Ovary (tissue), 9 donors: ENCODE measurements around the gene MRPL11. TPM values are rescaled to one million over a fixed set of nuclear protein-coding genes. Genes with fewer than 3 reads are reported as not detected.

Experiments
- DNase-seq, 5 donors: peaks; one replicate each; pipeline ENCODE4 v3.0.0-alpha.2; 2019 to 2020
- H3K27ac ChIP-seq, 2 donors: fragments of 200-600 bp; one replicate each; pipeline versions ENCODE4 v1.5.1 to v1.8.0; 2019 to 2022
- H3K27me3 ChIP-seq: fragments of 200-600 bp; one replicate; pipeline ENCODE4 v1.8.0; 2022
- H3K36me3 ChIP-seq: fragments of 200-600 bp; sonication (generic); one replicate; pipeline ENCODE4 v1.5.1; 2019
- H3K4me1 ChIP-seq: one replicate; pipeline ENCODE4 v1.8.1; 2013; ENCODE audit warnings: mild to moderate bottlenecking, moderate library complexity; ENCODE audit not compliant: insufficient read depth
- H3K4me3 ChIP-seq: fragments of 200-600 bp; sonication (generic); one replicate; pipeline ENCODE4 v1.5.1; 2017
- H3K9me3 ChIP-seq, 2 donors: fragments of 200-600 bp in 1 of 2; sonication (generic) in 1 of 2; one replicate each; pipeline versions ENCODE4 v1.5.1 to v1.8.1; 2013 to 2019; ENCODE audit warnings: mild to moderate bottlenecking in 1 of 2, moderate library complexity in 1 of 2
- EP300 ChIP-seq: sonication (generic); formaldehyde crosslinking; IDR thresholded peaks from one replicate; pipeline ENCODE4 v1.6.1; 2017; ENCODE audit warnings: antibody characterized with exemption
- POLR2A ChIP-seq: fragments of 450-650 bp; IDR thresholded peaks from one replicate; pipeline ENCODE4 v1.6.1; 2017; ENCODE audit warnings: antibody characterized with exemption, mild to moderate bottlenecking, moderate library complexity
- WGBS, 3 donors: extraction: QIAGEN DNeasy Blood & Tissue Kit in 1 of 3; methylation state at CpG; one replicate each; pipeline versions ENCODE4 v1.1.5 to v1.1.7; 2013 to 2017; 5-methylcytosine and 5-hydroxymethylcytosine counted together
- intact Hi-C, 4 donors: fragments of 100-400 bp; cut with DNase I; formaldehyde crosslinking; loops; one replicate each; pipeline versions ENCODE4 v1.11.0 to v1.15.1; 2022 to 2023
- polyA plus RNA-seq, 2 donors: library from polyadenylated mRNA; stranded (reverse); fragments of 200-250 nt in 1 of 2; fragments of 350-450 nt in 1 of 2; fragmentation: Illumina TruSeq in 1 of 2; extraction: RNeasy Lipid Tissue Mini Kit (QIAGEN cat#74804) in 1 of 2; gene quantifications; one replicate each; pipeline ENCODE4 v1.2.3, GENCODE V29; 2013 to 2014
- total RNA-seq, 7 donors: library from RNA; depleted of rRNA in 2 of 7; stranded (reverse); fragments of >200 nt in 2 of 7; fragmentation: NEBNext Ultra II Directional in 3 of 7; extraction: Animal tissue kit (Norgen Biotek cat#: 25700) in 3 of 7; gene quantifications; one replicate each; pipeline versions ENCODE4 v1.1.0 to v1.2.4, GENCODE V29; 2016 to 2023
- TF ChIP-seq, protein P1 (sequence below), 3 donors: fragments of 450-650 bp in 2 of 3; fragments of 200-600 bp in 1 of 3; IDR thresholded peaks; one replicate each; pipeline versions ENCODE4 v1.5.1 to v1.8.0; 2016 to 2022; ENCODE audit warnings: antibody characterized with exemption in 3 of 3, mild to moderate bottlenecking in 1 of 3
- donor health status: DM: no; HTN: no; CAD: no; lungs with moderate emphysema.
- donor health status: DM: no; HTN: no; CAD: no.
- donor health status: Bipolar disorder and iron deficiency.
- donor health status: DM: yes; HTN: yes; CAD: no.
- donor health status: DM: no; HTN: no; CAD: no.
- donor health status: DM: yes; HTN: yes; CAD: no.

MRPL11 gene
- total and polyA plus RNA-seq, 9 donors, result 30.9 to 53.5 (median 41.4) TPM

DNA sequence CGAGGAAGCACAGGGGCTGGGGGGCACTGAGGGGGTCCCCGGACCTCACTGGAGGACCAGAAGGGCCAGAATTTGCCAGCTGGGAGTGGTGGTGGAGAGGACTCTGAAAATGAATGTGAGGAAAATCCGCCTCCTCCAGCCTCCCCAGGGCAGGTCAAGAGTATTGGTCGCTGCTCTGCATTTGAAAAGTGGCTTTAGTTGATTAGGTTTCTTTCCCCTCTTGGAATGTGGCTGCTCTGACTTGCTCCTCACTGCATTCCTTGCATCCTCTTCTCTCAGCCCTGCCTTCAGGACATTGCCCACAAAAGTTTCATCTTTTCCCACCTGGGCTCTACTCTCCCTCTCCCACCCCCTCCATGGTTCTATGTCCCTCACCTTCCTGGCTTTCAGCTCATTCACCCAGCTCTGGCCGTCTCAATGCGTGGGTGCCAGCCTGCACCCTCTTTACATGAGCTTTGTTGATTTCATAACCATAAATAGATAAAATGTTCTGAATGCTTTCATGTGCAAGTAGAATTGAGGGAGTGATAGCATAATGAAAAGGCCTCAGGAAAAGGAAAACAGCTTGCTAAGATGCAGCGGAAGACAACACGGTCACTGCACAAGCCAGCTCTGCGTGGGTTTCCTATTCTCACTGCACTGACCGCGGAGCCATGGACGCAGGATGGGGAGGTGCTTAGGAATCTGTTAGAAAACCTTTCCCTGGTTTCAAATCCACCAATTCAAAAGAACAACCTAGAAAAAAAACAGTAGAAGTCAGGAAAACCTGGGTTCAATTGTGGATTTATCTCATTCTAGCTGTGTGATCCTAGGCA, 24.3 kb downstream of the MRPL11 start:
- intact Hi-C loops, result loop anchor here in 2 of 4 donors (5.0 to 10.0 kb wide), 2 partner anchors 263 to 270 kb away; partner anchors contain the start of gene RBM4B (in 1 of the 2)
- H3K9me3 ChIP-seq, result no peaks in the 10 kb centered on the region
- peaks cover 5% of the 10 kb centered on the region for H3K4me1 ChIP-seq

DNA sequence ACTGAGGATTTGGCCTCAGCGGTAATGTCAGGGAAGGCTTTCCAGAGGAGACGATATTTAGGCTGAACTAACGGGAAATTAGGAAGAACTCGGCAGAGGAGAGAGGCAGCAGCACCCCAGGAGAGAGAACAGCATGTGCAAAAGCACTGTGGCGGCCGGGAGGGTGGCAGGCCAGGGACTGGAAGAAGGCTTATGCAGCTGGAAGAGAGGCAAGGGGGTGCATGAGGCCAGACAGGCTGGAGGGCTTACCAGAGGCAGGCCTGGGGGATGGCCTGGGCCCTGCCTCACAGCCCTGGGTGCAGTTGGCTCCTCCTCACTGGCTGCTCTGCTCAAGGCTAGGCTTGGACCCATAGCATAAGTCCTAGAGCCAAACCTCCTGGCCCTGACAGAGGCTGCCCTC, 25.5 kb downstream of the MRPL11 start:
- no peak for DNase-seq
- TF ChIP-seq POLR2A (no peak), EP300 (no peak)
- TF ChIP-seq, protein P1, sequence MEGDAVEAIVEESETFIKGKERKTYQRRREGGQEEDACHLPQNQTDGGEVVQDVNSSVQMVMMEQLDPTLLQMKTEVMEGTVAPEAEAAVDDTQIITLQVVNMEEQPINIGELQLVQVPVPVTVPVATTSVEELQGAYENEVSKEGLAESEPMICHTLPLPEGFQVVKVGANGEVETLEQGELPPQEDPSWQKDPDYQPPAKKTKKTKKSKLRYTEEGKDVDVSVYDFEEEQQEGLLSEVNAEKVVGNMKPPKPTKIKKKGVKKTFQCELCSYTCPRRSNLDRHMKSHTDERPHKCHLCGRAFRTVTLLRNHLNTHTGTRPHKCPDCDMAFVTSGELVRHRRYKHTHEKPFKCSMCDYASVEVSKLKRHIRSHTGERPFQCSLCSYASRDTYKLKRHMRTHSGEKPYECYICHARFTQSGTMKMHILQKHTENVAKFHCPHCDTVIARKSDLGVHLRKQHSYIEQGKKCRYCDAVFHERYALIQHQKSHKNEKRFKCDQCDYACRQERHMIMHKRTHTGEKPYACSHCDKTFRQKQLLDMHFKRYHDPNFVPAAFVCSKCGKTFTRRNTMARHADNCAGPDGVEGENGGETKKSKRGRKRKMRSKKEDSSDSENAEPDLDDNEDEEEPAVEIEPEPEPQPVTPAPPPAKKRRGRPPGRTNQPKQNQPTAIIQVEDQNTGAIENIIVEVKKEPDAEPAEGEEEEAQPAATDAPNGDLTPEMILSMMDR (IDR thresholded peaks at IDR 0.05), result no peak
- WGBS, 3 donors, result 83 to 91% (median 83%) methylated on average over 6 of the region's 6 CpGs
- Histone ChIP-seq H3K36me3 (no peaks in the 10 kb centered on the region), H3K4me1 (peaks cover 3% of the 10 kb centered on the region), H3K27me3 (no peaks in the 10 kb centered on the region), H3K4me3 (no peak overlapping the region), H3K9me3 (no peaks in the 10 kb centered on the region), H3K27ac (no peak overlapping the region)
- intact Hi-C loops, result loop anchor here in 2 of 4 donors (5.0 to 10.0 kb wide), 2 partner anchors 264 to 272 kb away; partner anchors contain the start of gene RBM4B (in 1 of the 2)

More for the DNA sequence above, 24.3 kb downstream of the MRPL11 start:
- no peak overlapping the region for H3K27ac ChIP-seq
- 61 to 73% (median 68%) methylated on average over 12 of the region's 12 CpGs for WGBS, 3 donors
- no peak overlapping the region for H3K4me3 ChIP-seq
- no peak for DNase-seq
- H3K27me3 ChIP-seq, result no peaks in the 10 kb centered on the region
- H3K36me3 ChIP-seq, result no peaks in the 10 kb centered on the region
- TF ChIP-seq POLR2A, result no peak
- TF ChIP-seq EP300, result no peak
- TF ChIP-seq, protein P1 (IDR thresholded peaks at IDR 0.05), result no peak

DNA sequence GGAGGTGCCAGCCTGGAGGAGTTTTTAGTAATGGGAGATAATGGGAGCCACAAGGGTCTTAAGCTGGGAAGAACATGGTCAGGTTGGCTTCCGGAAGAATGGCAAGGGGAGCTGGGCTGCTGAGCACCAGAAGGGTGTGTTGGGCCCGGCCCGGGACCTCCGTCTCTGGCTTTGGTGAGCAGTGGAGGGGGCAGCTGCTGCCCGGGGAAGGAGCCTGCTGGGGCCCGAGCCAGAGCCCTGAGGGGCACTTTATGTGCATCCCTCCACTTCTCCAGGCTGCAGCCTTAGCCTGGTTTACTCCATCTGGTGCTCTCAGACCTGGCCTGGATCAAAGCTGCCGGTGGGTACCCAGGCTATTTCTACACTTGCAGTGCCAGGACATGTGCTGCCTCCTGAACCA, 26.5 kb downstream of the MRPL11 start:
- no peaks in the 10 kb centered on the region for H3K4me1 ChIP-seq
- no peak overlapping the region for H3K4me3 ChIP-seq
- TF ChIP-seq POLR2A (no peak), EP300 (no peak)
- TF ChIP-seq, protein P1 (IDR thresholded peaks at IDR 0.05), result no peak
- intact Hi-C loops, result loop anchor here in 2 of 4 donors (5.0 to 10.0 kb wide), 2 partner anchors 265 to 273 kb away; partner anchors contain the start of gene RBM4B (in 1 of the 2)
- 61 to 74% (median 69%) methylated on average over 7 of the region's 7 CpGs for WGBS, 3 donors
- H3K27ac ChIP-seq, result no peak overlapping the region
- no peaks in the 10 kb centered on the region for H3K9me3 ChIP-seq
- DNase-seq, result no peak
- no peaks in the 10 kb centered on the region for H3K36me3 ChIP-seq
- H3K27me3 ChIP-seq, result no peaks in the 10 kb centered on the region

DNA sequence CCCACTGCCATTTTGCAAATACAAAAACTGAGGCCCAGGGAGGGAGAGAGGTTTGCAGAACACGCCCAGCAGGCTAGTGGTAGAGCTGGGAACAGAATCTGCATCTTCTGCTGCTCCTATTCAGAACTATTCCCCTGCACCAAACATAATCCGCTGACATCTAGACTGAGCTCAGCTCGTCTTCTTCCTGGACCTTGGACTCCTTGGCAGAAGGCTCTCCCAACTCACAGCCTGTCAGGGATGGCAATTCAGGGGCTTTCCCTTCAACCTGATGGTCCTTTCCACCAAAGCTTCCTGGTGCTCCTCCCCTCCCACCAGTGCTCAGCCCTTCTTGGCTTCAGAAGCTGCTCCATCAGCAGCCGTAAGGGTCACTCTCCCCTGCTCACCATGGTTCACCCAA, 27.3 kb downstream of the MRPL11 start:
- Histone ChIP-seq H3K36me3 (no peaks in the 10 kb centered on the region), H3K4me1 (no peaks in the 10 kb centered on the region), H3K9me3 (no peaks in the 10 kb centered on the region), H3K27ac (no peak overlapping the region), H3K4me3 (no peak overlapping the region), H3K27me3 (no peaks in the 10 kb centered on the region)
- 67 to 71% (median 67%) methylated on average over 4 of the region's 4 CpGs for WGBS, 3 donors
- intact Hi-C loops, result loop anchor here in 2 of 4 donors (5.0 to 10.0 kb wide), 2 partner anchors 266 to 273 kb away; partner anchors contain the start of gene RBM4B (in 1 of the 2)
- no peak for DNase-seq
- TF ChIP-seq, protein P1 (IDR thresholded peaks at IDR 0.05), result no peak
- TF ChIP-seq EP300 (no peak), POLR2A (no peak)
